Sigmoid colon (tissue), 7 donors: ENCODE measurements around the gene YTHDC2. TPM values are rescaled to one million over a fixed set of nuclear protein-coding genes. Genes with fewer than 3 reads are reported as not detected.
A peak's percentile ranks its signal among the peaks of the same experiment; 100 is the strongest.

ENCODE experiments used
- DNase-seq: peaks from one replicate; pipeline ENCODE4 v3.0.0-alpha.2; 2019
- H3K27ac ChIP-seq, 4 donors: fragments of 200-600 bp; sonication (generic); one replicate each; pipeline ENCODE4 v1.5.1; 2016 to 2019; ENCODE audit warnings: mild to moderate bottlenecking in 1 of 4
- H3K27me3 ChIP-seq, 3 donors: fragments of 200-600 bp; sonication (generic); one replicate each; pipeline ENCODE4 v1.5.1; 2019; ENCODE audit warnings: mild to moderate bottlenecking in 1 of 3
- H3K36me3 ChIP-seq, 4 donors: fragments of 200-600 bp; sonication (generic); one replicate each; pipeline ENCODE4 v1.5.1; 2016 to 2019
- H3K4me1 ChIP-seq, 4 donors: fragments of 200-600 bp; sonication (generic); one replicate each; pipeline ENCODE4 v1.5.1; 2017 to 2019
- H3K4me3 ChIP-seq, 4 donors: fragments of 200-600 bp; sonication (generic); one replicate each; pipeline ENCODE4 v1.5.1; 2017 to 2019; ENCODE audit warnings: mild to moderate bottlenecking in 2 of 4, moderate library complexity in 1 of 4
- H3K9me3 ChIP-seq, 4 donors: fragments of 200-600 bp in 3 of 4; sonication (generic) in 3 of 4; one replicate each; pipeline versions ENCODE4 v1.5.1 to v1.6.1; 2013 to 2019
- CTCF ChIP-seq, 4 experiments: fragments of 450-650 bp in 3 of 4; fragments of 200-600 bp in 1 of 4; IDR thresholded peaks; one replicate each; pipeline ENCODE4 v1.5.1; 2016 to 2019; ENCODE audit warnings: antibody characterized with exemption in 4 of 4, mild to moderate bottlenecking in 3 of 4, moderate library complexity in 2 of 4
- EP300 ChIP-seq, 4 donors: sonication (generic); formaldehyde crosslinking; IDR thresholded peaks; one replicate each; pipeline ENCODE4 v1.6.1; 2017; ENCODE audit warnings: antibody characterized with exemption in 4 of 4
- POLR2A ChIP-seq, 2 donors: fragments of 450-650 bp; IDR thresholded peaks; one replicate each; pipeline ENCODE4 v1.6.1; 2016; ENCODE audit warnings: antibody characterized with exemption in 2 of 2, mild to moderate bottlenecking in 2 of 2, moderate library complexity in 2 of 2
- POLR2AphosphoS5 ChIP-seq, 4 donors: sonication (generic); formaldehyde crosslinking; IDR thresholded peaks; one replicate each; pipeline ENCODE4 v1.6.1; 2017; ENCODE audit warnings: antibody characterized with exemption in 4 of 4
- WGBS, 2 donors: extraction: QIAGEN DNeasy Blood & Tissue Kit; methylation state at CpG; one replicate each; pipeline ENCODE4 v1.1.7; 2013; 5-methylcytosine and 5-hydroxymethylcytosine counted together
- intact Hi-C: fragments of 100-400 bp; cut with DNase I; formaldehyde crosslinking; loops from one replicate; pipeline ENCODE4 v1.15.1; 2023
- polyA plus RNA-seq, 3 donors: library from polyadenylated mRNA; stranded (reverse); fragments of 200-250 nt; gene quantifications; one replicate each; pipeline ENCODE4 v1.2.3, GENCODE V29; 2013
- total RNA-seq, 4 donors: library from RNA; depleted of rRNA; stranded (reverse); fragments of >200 nt; gene quantifications; one replicate each; pipeline ENCODE4 v1.1.0, GENCODE V29; 2016
- donor health status: healthy with polysubstance abuse.
- donor health status: Bipolar disorder and iron deficiency.
- donor health status: healthy.

YTHDC2 gene
- total RNA-seq (10 to 100 TPM; 15.6 to 21.9 (median 21.7) TPM), polyA plus RNA-seq (1 to 10 TPM; 4.9 to 9.8 (median 5.4) TPM)

DNA sequence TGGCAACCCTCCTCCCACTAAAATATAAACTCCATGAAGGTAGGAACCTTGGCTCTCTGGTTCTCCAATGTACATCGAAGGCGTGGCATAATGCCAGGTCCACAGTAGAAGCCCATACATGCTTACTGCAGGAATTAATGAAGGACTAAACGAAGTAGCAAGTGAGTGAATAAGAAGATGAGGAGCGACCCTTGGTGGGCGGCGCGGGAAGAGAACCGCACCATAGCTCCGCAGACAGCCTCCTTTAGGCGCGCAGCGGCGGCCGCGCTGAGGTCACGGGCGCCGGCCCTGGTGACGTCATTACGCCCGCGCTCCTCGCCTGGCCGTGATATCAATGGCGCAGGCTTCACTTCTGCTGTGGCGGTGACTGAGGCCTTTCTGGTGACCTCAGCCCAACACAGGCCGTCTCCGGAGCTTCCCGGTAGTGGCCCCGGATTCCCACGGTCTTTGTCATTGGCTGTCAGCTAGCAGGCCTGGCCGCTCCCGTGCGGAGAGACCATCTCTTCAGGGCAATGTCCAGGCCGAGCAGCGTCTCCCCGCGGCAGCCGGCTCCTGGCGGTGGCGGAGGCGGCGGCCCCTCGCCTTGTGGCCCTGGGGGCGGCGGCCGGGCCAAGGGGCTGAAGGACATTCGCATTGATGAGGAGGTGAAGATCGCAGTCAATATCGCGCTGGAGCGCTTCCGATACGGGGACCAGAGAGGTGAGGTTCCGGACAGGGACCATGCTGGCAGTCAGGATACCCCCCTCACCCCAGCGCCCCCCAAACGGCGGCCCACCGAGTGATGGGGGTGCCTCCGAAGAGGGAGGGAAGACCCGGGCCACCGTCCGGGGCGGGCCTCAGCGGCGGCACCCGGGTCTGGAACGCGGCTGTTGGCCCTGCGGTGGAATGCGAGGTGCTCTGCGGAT, at the start of gene YTHDC2:
Gene YTHDC2, plus strand, starts transcription at position 311 of the 905 bp plus-strand sequence. Its CDS starts 202 bp downstream, at position 513.
- intact Hi-C loops = loop anchor here (5.0 to 10.0 kb wide), 3 partner anchors 219 to 536 kb away; partner anchors contain the start of gene DCP2
- peak within 1 kb of the TSS; percentile 92 to 96 (median 94) for H3K27ac ChIP-seq
- WGBS, 2 donors = 1% methylated on average over 72 of the region's 72 CpGs

DNA sequence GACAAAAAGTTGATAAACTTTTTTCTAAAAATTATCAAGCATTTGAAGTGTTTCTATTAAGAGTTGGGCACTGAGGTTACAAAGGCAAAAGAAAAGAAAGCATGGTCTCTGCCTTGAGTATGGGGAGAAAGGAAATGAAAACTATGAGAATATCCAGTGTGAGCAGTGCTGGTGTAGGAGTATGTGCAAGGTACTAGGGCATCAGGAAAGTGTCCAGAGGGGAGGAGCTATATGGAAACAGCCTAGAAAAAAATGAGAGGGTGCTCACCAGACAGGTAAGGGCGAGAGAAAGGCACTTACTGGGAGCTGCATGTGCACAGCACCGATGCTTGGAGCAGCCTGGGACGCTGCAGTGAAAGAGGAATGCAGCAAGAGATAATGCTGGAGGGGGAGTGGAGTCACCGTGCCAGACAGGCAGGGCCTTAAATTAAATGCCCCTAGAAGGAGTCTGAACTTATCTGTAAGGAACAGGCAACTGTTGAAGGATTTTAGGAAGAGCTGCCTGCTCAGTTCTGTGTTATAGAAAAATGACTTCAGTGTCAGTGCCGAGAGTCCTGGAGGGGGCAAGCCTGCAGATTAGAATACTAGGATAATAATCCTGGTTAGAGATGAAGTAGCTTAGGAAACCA, 39.3 kb upstream of the YTHDC2 start:
- TF ChIP-seq POLR2A (IDR thresholded peaks at IDR 0.05) (no peak), EP300 (IDR thresholded peaks at IDR 0.05) (no peak), POLR2AphosphoS5 (IDR thresholded peaks at IDR 0.05) (no peak), CTCF (IDR thresholded peaks at IDR 0.05) (no peak)
- intact Hi-C loops = no loop called here
- Histone ChIP-seq H3K36me3 (no peaks in the 10 kb centered on the region), H3K27me3 (no peaks in the 10 kb centered on the region), H3K9me3 (no peaks in the 10 kb centered on the region), H3K4me3 (no peak overlapping the region), H3K27ac (no peak overlapping the region), H3K4me1 (no peaks in the 10 kb centered on the region)
- DNase-seq = no peak
- WGBS, 2 donors = 57 to 71% methylated on average over 5 of the region's 5 CpGs

More for the DNA sequence above, at the start of gene YTHDC2:
- DNase-seq = peak; percentile 92
- peak within 1 kb of the TSS; percentile 74 to 90 (median 81) for H3K4me3 ChIP-seq
- no peaks in the 10 kb centered on the region for H3K27me3 ChIP-seq
- peaks cover 0 to 5% (median 0%) of the 10 kb centered on the region in 4 donors for H3K36me3 ChIP-seq
- TF ChIP-seq CTCF (IDR thresholded peaks at IDR 0.05) (peak in 1 of 4 experiments; percentile 4), EP300 (IDR thresholded peaks at IDR 0.05) (no peak), POLR2A (IDR thresholded peaks at IDR 0.05) (peak; percentile 38 to 44), POLR2AphosphoS5 (IDR thresholded peaks at IDR 0.05) (peak; percentile 75 to 90 (median 85))
- no peaks in the 10 kb centered on the region for H3K9me3 ChIP-seq
- H3K4me1 ChIP-seq = peaks cover 0 to 23% (median 18%) of the 10 kb centered on the region in 4 donors

- H3K4me1 ChIP-seq = no peaks in the 10 kb centered on the region
- TF ChIP-seq CTCF (IDR thresholded peaks at IDR 0.05) (no peak), POLR2A (IDR thresholded peaks at IDR 0.05) (no peak), EP300 (IDR thresholded peaks at IDR 0.05) (no peak)
- intact Hi-C loops = no loop called here
- 93% methylated on average over 3 of the region's 3 CpGs for WGBS, 2 donors
- no peak for DNase-seq
- no peaks in the 10 kb centered on the region for H3K36me3 ChIP-seq
- no peak overlapping the region for H3K27ac ChIP-seq
- H3K27me3 ChIP-seq = no peaks in the 10 kb centered on the region
- H3K4me3 ChIP-seq = no peak overlapping the region
- no peaks in the 10 kb centered on the region for H3K9me3 ChIP-seq
Observed at GRCh38 chr5:113478691-113479090, 34.8 kb upstream of the YTHDC2 start.

DNA sequence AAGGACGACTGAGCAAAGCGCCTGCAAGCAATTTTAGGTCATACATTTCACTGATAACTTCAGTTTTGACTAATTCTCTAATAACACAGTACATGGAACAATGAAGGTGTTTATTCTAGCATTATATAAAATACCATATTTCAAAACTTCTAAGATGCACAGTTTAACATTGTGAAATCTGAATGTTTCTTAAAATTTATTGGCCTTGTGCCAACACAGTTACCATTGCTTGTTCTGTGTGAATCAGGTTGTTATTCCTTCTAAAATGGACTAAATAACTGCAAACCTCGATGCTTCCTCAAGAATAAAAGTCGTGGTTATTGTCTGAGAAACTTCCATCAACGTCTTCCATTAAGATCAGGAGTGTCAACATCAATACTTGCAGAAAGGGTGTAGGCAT, 33.3 kb upstream of the YTHDC2 start:
- Histone ChIP-seq H3K27me3 (no peaks in the 10 kb centered on the region), H3K4me3 (no peak overlapping the region), H3K4me1 (no peaks in the 10 kb centered on the region), H3K9me3 (no peaks in the 10 kb centered on the region), H3K36me3 (no peaks in the 10 kb centered on the region), H3K27ac (no peak overlapping the region)
- 82% methylated on average over 5 of the region's 5 CpGs for WGBS, 2 donors
- DNase-seq = no peak
- intact Hi-C loops = loop anchor here (10.0 kb wide), 1 partner anchor 185 kb away; no protein-coding TSS in a partner anchor
- TF ChIP-seq POLR2AphosphoS5 (IDR thresholded peaks at IDR 0.05) (no peak), POLR2A (IDR thresholded peaks at IDR 0.05) (no peak), CTCF (IDR thresholded peaks at IDR 0.05) (no peak), EP300 (IDR thresholded peaks at IDR 0.05) (no peak)
